Dendritic cell treated with granulocyte-macrophage colony-stimulating factor and Interleukin-4, amounts not matched to agents 40 ng/mL and 50 ng/mL, for 4 days (primary cell): ENCODE results near the gene DNAJB5.
A peak's percentile ranks its signal among the peaks of the same experiment; 100 is the strongest.

Experiments
- H3K27ac Mint-ChIP-seq: one replicate; pipeline ENCODE4 v1.8.0; 2022; ENCODE audit warnings: mild to moderate bottlenecking, mixed read lengths
- H3K27me3 Mint-ChIP-seq: one replicate; pipeline ENCODE4 v1.8.0; 2022; ENCODE audit warnings: mild to moderate bottlenecking, mixed read lengths
- H3K36me3 Mint-ChIP-seq: one replicate; pipeline ENCODE4 v1.8.0; 2022; ENCODE audit warnings: low read depth, mixed read lengths
- H3K4me1 Mint-ChIP-seq: one replicate; pipeline ENCODE4 v1.8.0; 2022; ENCODE audit warnings: low read depth, mixed read lengths
- H3K4me3 Mint-ChIP-seq: one replicate; pipeline ENCODE4 v1.8.0; 2022; ENCODE audit warnings: mild to moderate bottlenecking, moderate library complexity, mixed read lengths
- H3K9me3 Mint-ChIP-seq: one replicate; pipeline ENCODE4 v1.8.0; 2022; ENCODE audit warnings: mixed read lengths
- intact Hi-C: fragments of 100-400 bp; cut with micrococcal nuclease; formaldehyde crosslinking; loops from one replicate; pipeline ENCODE4 v1.15.0; 2022

The DNAJB5 gene

DNA sequence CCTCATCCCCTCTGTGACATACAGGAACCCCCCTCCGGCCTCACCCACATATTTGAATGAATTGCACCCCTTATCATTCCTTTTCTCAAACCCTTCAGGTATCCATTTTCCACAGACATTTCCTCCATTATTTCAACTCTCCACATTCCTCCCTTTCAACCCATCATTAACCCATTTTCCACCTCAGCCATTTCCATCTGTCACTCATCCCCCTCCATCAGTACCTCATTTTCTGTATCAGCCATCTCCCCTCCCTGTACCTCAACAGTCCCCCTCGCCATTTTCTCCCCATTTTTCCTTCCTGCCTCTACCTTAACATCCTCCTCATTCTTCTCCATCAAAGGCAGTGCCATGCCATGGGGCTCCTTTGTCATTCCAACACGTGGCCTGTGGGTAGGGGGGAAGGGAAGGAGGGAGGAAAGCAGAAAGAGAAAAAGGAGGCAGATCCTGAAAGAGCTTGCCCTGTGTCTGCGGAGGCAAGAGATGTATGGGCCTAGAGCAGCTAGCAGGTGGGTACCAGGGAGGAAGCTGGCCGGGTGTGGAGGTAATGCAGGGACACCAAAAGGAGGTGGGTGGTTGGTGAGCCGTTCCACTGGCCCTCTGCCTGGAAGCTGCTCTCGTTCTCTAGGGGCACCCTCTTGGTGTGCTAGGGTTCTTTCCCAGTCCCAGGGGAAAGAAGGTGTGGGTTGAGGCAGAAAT lies 1.5 kb downstream of the DNAJB5 start:
- Mint-ChIP-seq H3K4me1 (peaks cover 83% of the 10 kb centered on the region), H3K36me3 (peaks cover 10% of the 10 kb centered on the region), H3K27ac (peak overlapping the region; percentile 2), H3K9me3 (no peaks in the 10 kb centered on the region), H3K27me3 (peaks cover 3% of the 10 kb centered on the region), H3K4me3 (peak overlapping the region; percentile 42)
- intact Hi-C loops, result no loop called here

DNA sequence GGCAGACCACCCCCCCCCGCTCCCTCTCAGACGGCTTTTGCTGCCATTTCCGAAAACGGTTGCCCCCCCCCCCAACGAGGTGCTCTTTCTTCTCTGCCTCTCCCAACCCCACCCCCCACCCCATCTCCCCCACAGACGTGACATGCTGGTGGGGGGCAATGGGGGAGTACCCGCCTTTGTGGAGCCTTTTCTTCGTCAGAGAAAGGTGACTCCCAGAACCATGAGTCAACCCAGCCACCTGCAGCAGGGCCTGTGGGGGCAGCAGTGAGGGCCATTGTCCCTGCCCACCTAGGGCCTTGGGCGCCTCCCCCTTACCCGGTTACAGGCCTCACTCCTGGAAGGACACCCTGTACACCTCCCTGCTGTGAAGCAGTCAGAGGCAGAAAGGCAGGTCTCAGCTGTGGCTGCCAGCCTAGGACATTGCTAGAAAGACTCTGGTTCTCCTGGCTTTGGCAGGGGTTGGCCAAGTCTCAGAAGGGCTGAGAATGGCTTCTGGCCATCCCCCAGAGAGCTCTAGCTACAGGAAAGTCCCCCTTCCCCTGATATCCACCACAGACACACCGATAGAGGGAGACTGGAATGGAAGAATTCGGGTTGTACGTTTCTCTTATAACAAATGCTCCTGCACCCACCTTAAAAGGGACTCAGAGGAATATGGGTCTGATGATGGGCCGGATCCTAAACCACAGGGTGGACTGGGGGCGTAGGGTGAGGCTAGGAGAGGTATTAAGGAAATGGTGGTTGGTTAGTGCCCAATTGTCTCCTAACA lies 2.2 kb downstream of the DNAJB5 start:
- Mint-ChIP-seq H3K9me3 (no peaks in the 10 kb centered on the region), H3K27ac (peak overlapping the region; percentile 57), H3K27me3 (peaks cover 3% of the 10 kb centered on the region), H3K4me3 (peak overlapping the region; percentile 24), H3K4me1 (peaks cover 77% of the 10 kb centered on the region), H3K36me3 (peaks cover 17% of the 10 kb centered on the region)
- intact Hi-C loops, result no loop called here

DNA sequence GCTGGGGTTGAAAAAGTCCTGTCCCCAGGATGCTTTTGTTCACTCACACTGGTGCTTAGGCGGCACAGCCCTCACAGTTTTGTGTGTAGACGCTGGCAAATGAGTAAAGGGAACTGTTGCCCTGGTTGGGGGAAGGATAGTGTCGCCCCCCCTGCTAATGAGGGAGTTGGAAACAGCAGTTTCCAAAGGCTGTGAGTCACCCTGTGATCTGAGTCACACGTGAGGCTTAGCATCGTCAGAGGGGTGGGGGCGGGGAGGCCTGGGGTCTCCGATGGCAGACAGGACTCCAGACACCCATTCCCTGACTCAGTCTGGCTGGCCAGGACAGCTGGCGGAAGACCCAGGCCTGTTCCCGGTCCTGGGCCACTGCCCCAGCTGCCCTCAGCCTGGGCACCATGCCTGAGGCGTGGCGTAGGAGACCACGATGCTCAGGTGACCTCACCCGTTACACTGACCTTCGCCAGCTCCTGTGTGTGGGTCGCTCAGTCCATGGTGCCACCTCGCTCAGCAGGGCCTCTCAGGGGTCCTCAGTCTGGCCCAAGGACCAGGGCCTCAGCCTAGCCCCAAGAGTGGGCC lies 2.9 kb downstream of the DNAJB5 start:
- no peak overlapping the region for H3K4me3 Mint-ChIP-seq
- no peaks in the 10 kb centered on the region for H3K9me3 Mint-ChIP-seq
- H3K27me3 Mint-ChIP-seq, result peaks cover 3% of the 10 kb centered on the region
- H3K27ac Mint-ChIP-seq, result peak overlapping the region; percentile 61
- H3K4me1 Mint-ChIP-seq, result peaks cover 73% of the 10 kb centered on the region
- peaks cover 24% of the 10 kb centered on the region for H3K36me3 Mint-ChIP-seq
- intact Hi-C loops, result no loop called here

GRCh38 chr9:34993502-34994259 lies 4.1 kb downstream of the DNAJB5 start:
- Mint-ChIP-seq H3K27ac (peak overlapping the region; percentile 61), H3K9me3 (no peaks in the 10 kb centered on the region), H3K4me1 (peaks cover 61% of the 10 kb centered on the region), H3K27me3 (peaks cover 3% of the 10 kb centered on the region), H3K4me3 (no peak overlapping the region), H3K36me3 (peaks cover 30% of the 10 kb centered on the region)
- intact Hi-C loops, result loop anchor here (2.0 kb wide), 1 partner anchor 95 kb away; no protein-coding TSS in a partner anchor

- Mint-ChIP-seq H3K27me3 (peaks cover 3% of the 10 kb centered on the region), H3K4me3 (no peak overlapping the region), H3K36me3 (peaks cover 30% of the 10 kb centered on the region), H3K4me1 (peaks cover 59% of the 10 kb centered on the region), H3K9me3 (no peaks in the 10 kb centered on the region), H3K27ac (peak overlapping the region; percentile 61)
- intact Hi-C loops, result loop anchor here (2.0 kb wide), 1 partner anchor 96 kb away; no protein-coding TSS in a partner anchor
Measured at GRCh38 chr9:34994260-34994899, 4.8 kb downstream of the DNAJB5 start.

- Mint-ChIP-seq H3K36me3 (peaks cover 30% of the 10 kb centered on the region), H3K27me3 (peaks cover 3% of the 10 kb centered on the region), H3K9me3 (no peaks in the 10 kb centered on the region), H3K4me1 (peaks cover 58% of the 10 kb centered on the region), H3K27ac (no peak overlapping the region), H3K4me3 (no peak overlapping the region)
- intact Hi-C loops, result loop anchor here (2.0 kb wide), 1 partner anchor 96 kb away; no protein-coding TSS in a partner anchor
Measured at GRCh38 chr9:34994900-34995669, 5.5 kb downstream of the DNAJB5 start.

DNA sequence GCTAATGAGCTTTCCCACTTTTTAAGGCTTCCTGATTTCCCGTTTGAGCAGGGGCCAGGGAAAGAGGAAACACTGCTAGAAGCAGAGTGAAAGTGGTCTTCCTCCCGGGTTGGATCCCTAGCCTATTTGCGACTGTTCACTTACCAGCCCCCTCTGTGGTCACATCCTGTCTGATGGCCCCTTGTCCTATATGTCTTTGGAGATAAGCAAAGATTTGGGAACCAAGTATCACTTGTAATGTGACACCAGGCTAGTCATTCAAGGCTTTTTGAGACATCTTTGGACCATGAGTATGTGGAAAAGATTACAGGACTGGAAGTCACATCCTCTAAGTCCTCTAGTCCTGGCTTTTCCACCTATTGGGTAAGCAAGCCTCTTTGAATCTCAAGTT lies 6.1 kb downstream of the DNAJB5 start:
- Mint-ChIP-seq H3K27me3 (peaks cover 2% of the 10 kb centered on the region), H3K27ac (no peak overlapping the region), H3K36me3 (peaks cover 30% of the 10 kb centered on the region), H3K4me3 (no peak overlapping the region), H3K9me3 (no peaks in the 10 kb centered on the region), H3K4me1 (peaks cover 53% of the 10 kb centered on the region)
- intact Hi-C loops, result loop anchor here (2.0 kb wide), 1 partner anchor 97 kb away; no protein-coding TSS in a partner anchor

DNA sequence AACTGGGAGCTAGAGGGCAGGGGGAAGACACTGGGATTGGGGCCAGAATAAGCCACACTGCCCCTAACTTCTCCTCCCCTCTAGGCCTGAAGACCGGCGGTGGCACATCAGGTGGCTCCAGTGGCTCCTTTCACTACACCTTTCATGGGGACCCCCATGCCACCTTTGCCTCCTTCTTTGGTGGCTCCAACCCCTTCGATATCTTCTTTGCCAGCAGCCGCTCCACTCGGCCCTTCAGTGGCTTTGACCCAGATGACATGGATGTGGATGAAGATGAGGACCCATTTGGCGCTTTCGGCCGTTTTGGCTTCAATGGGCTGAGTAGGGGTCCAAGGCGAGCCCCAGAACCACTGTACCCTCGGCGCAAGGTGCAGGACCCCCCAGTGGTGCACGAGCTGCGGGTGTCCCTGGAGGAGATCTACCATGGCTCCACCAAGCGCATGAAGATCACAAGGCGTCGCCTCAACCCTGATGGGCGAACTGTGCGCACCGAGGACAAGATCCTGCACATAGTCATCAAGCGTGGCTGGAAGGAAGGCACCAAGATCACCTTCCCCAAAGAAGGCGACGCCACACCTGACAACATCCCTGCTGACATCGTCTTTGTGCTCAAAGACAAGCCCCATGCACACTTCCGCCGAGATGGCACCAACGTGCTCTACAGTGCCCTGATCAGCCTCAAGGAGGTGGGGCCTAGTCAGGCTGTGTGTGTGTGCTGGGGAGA lies 6.8 kb downstream of the DNAJB5 start:
- Mint-ChIP-seq H3K4me1 (peaks cover 46% of the 10 kb centered on the region), H3K36me3 (peaks cover 30% of the 10 kb centered on the region), H3K27me3 (no peaks in the 10 kb centered on the region), H3K27ac (no peak overlapping the region), H3K9me3 (no peaks in the 10 kb centered on the region), H3K4me3 (no peak overlapping the region)
- intact Hi-C loops, result no loop called here

DNA sequence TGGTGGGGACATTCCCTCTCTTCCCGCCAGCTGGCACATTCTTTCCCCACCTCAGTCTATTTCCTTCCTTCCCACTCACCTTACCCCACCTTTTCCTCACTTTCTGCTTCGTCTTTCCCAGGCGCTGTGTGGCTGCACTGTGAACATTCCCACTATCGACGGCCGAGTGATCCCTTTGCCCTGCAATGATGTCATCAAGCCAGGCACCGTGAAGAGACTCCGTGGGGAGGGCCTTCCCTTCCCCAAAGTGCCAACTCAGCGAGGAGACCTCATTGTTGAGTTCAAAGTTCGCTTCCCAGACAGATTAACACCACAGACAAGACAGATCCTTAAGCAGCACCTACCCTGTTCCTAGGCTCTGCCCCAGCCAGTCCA lies 7.3 kb downstream of the DNAJB5 start:
- no peak overlapping the region for H3K4me3 Mint-ChIP-seq
- no peaks in the 10 kb centered on the region for H3K27me3 Mint-ChIP-seq
- H3K36me3 Mint-ChIP-seq, result peaks cover 30% of the 10 kb centered on the region
- no peak overlapping the region for H3K27ac Mint-ChIP-seq
- H3K9me3 Mint-ChIP-seq, result no peaks in the 10 kb centered on the region
- intact Hi-C loops, result no loop called here
- H3K4me1 Mint-ChIP-seq, result peaks cover 41% of the 10 kb centered on the region

DNA sequence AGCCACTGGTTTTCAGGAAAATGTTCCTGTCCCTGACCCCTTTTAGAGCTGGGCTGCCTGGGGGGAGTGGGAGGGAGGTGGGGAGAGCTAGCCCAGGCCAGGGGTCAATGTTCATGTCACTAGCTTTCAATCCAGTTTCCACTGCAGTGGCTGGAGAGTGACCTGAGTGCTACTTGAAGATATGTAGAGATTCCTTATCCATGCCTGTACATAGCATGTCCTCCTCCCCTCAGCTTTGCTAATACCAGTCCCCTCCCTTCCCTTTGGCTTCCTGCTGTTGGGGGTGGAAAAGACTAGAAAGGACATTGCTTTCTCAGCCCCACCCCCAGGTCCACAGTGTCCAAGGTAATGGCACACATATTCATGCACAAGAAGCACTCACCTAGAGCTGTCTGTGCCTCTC lies 7.8 kb downstream of the DNAJB5 start:
- Mint-ChIP-seq H3K27me3 (no peaks in the 10 kb centered on the region), H3K4me3 (no peak overlapping the region), H3K4me1 (peaks cover 36% of the 10 kb centered on the region), H3K9me3 (no peaks in the 10 kb centered on the region), H3K27ac (no peak overlapping the region), H3K36me3 (peaks cover 30% of the 10 kb centered on the region)
- intact Hi-C loops, result no loop called here

- Mint-ChIP-seq H3K4me3 (no peak overlapping the region), H3K4me1 (peaks cover 27% of the 10 kb centered on the region), H3K9me3 (no peaks in the 10 kb centered on the region), H3K36me3 (peaks cover 25% of the 10 kb centered on the region), H3K27me3 (no peaks in the 10 kb centered on the region), H3K27ac (no peak overlapping the region)
- intact Hi-C loops, result no loop called here
Measured at GRCh38 chr9:34998266-34998665, 8.7 kb downstream of the DNAJB5 start.

DNA sequence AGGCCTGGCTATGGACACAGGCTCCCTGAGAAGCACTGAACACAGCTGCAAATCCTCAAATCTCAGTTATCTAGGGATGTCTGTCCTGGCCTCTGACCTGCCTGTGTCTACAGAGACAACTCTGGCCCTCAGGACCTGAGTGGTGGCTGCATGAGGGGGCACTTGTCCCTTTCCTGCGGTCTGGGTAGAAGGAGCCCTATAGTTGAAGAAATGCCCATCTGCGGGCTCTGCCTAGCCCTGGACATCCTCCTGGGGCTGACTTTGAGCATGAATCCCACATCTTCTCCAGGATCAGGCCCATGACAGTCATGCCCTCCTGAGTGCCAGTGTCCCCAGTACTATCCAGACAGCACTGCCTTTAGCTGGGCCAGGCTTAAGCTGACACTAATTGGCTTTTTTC lies 10.0 kb downstream of the DNAJB5 start:
- H3K9me3 Mint-ChIP-seq, result no peaks in the 10 kb centered on the region
- H3K4me3 Mint-ChIP-seq, result no peak overlapping the region
- intact Hi-C loops, result no loop called here
- no peak overlapping the region for H3K27ac Mint-ChIP-seq
- peaks cover 20% of the 10 kb centered on the region for H3K36me3 Mint-ChIP-seq
- peaks cover 14% of the 10 kb centered on the region for H3K4me1 Mint-ChIP-seq
- H3K27me3 Mint-ChIP-seq, result peaks cover 1% of the 10 kb centered on the region
